PC-3 (cell line): Measurements from ENCODE around the gene LNX2.

ENCODE experiments used
- CTCF ChIP-seq: fragments of 300-600 bp; sonication (generic); conservative IDR thresholded peaks from 2 replicates; pipeline ENCODE4 v1.5.1; 2017; ENCODE audit warnings: antibody characterized with exemption, low read depth, mild to moderate bottlenecking, low read length
- EZH2 ChIP-seq: fragments of 300-600 bp; sonication (generic); IDR thresholded peaks from one replicate; pipeline ENCODE4 v1.6.1; 2017; ENCODE audit warnings: antibody characterized with exemption, mild to moderate bottlenecking, low read length; ENCODE audit not compliant: unreplicated experiment
- EZH2phosphoT487 ChIP-seq: fragments of 300-600 bp; sonication (generic); IDR thresholded peaks from 2 replicates; pipeline ENCODE4 v1.6.1; 2018; ENCODE audit warnings: mild to moderate bottlenecking, antibody characterized with exemption, low read length, borderline replicate concordance

GRCh38 chr13:27663947-27664346 lies 43.6 kb upstream of the LNX2 start:
- TF ChIP-seq CTCF (no peak), EZH2 (no peak), EZH2phosphoT487 (no peak)
